Testis (tissue), 3 donors: Measurements from ENCODE around the gene SETD2. TPM values are rescaled to one million over a fixed set of nuclear protein-coding genes. Genes with fewer than 3 reads are reported as not detected.

Experiments used
- DNase-seq: peaks from one replicate; pipeline ENCODE4 v3.0.0-alpha.2; 2019
- H3K27ac ChIP-seq, 2 donors: fragments of 200-600 bp; sonication (generic); one replicate each; pipeline ENCODE4 v1.5.1; 2019
- H3K27me3 ChIP-seq: fragments of 200-600 bp; sonication (generic); one replicate; pipeline ENCODE4 v1.5.1; 2019
- H3K36me3 ChIP-seq: fragments of 200-600 bp; sonication (generic); one replicate; pipeline ENCODE4 v1.5.1; 2017; ENCODE audit warnings: low read depth; ENCODE audit errors: missing control alignments
- H3K4me1 ChIP-seq: fragments of 200-600 bp; sonication (generic); one replicate; pipeline ENCODE4 v1.5.1; 2019
- H3K4me3 ChIP-seq, 2 donors: fragments of 200-600 bp; sonication (generic); one replicate each; pipeline ENCODE4 v1.5.1; 2017 to 2019
- H3K9me3 ChIP-seq: fragments of 200-600 bp; sonication (generic); one replicate; pipeline ENCODE4 v1.5.1; 2017
- CTCF ChIP-seq, 3 experiments: fragments of 450-650 bp in 2 of 3; fragments of 200-600 bp in 1 of 3; sonication (generic) in 1 of 3; IDR thresholded peaks; one replicate each; pipeline ENCODE4 v1.5.1; 2016 to 2019; ENCODE audit warnings: antibody characterized with exemption in 3 of 3, mild to moderate bottlenecking in 2 of 3, moderate library complexity in 1 of 3
- POLR2A ChIP-seq: fragments of 450-650 bp; IDR thresholded peaks from one replicate; pipeline ENCODE4 v1.6.1; 2017; ENCODE audit warnings: antibody characterized with exemption, mild to moderate bottlenecking, moderate library complexity
- WGBS, 2 donors: methylation state at CpG; one replicate each; pipeline ENCODE4 v1.1.5; 2018; 5-methylcytosine and 5-hydroxymethylcytosine counted together
- intact Hi-C: fragments of 100-400 bp; cut with DNase I; formaldehyde crosslinking; loops from one replicate; pipeline ENCODE4 v1.15.1; 2023; ENCODE audit warnings: low total_unique reads
- polyA plus RNA-seq: library from polyadenylated mRNA; stranded (reverse); fragments of 350-450 nt; fragmentation: Illumina TruSeq; extraction: RNeasy Lipid Tissue Mini Kit (QIAGEN cat#74804); gene quantifications from one replicate; pipeline ENCODE4 v1.2.3, GENCODE V29; 2014; ENCODE audit warnings: low read depth, low replicate concordance; ENCODE audit not compliant: insufficient read depth
- total RNA-seq, 2 donors: library from RNA; depleted of rRNA; stranded (reverse); fragments of >200 nt; gene quantifications; one replicate each; pipeline ENCODE4 v1.2.3, GENCODE V29; 2016

Gene SETD2
- total and polyA plus RNA-seq, 3 donors from 2014 or later = 37.1 to 95.2 (median 76.7) TPM

- H3K9me3 ChIP-seq = no peaks in the 10 kb centered on the region
- H3K27me3 ChIP-seq = no peaks in the 10 kb centered on the region
- no peaks in the 10 kb centered on the region for H3K36me3 ChIP-seq
- no peak overlapping the region for H3K27ac ChIP-seq
- no peak for TF ChIP-seq CTCF (IDR thresholded peaks at IDR 0.05)
- TF ChIP-seq POLR2A = no peak
- peaks cover 11% of the 10 kb centered on the region for H3K4me1 ChIP-seq
- no peak overlapping the region for H3K4me3 ChIP-seq
- WGBS, 2 donors = 88 to 92% methylated on average over 6 to 16 of the region's 16 CpGs
- intact Hi-C loops = no loop called here
- no peak for DNase-seq
Measured at GRCh38 chr3:47007482-47008233, 156.3 kb downstream of the SETD2 start.

- whole genome bisulfite sequencing, 2 donors = 75 to 95% methylated on average over 3 of the region's 3 CpGs
- Histone ChIP-seq H3K27me3 (no peaks in the 10 kb centered on the region), H3K36me3 (no peaks in the 10 kb centered on the region), H3K9me3 (no peaks in the 10 kb centered on the region), H3K4me1 (peaks cover 11% of the 10 kb centered on the region), H3K4me3 (no peak overlapping the region), H3K27ac (no peak overlapping the region)
- intact Hi-C loops = no loop called here
- TF ChIP-seq POLR2A (no peak), CTCF (IDR thresholded peaks at IDR 0.05) (no peak)
- DNase-seq = no peak
Measured at GRCh38 chr3:47007001-47007400, 156.9 kb downstream of the SETD2 start.

GRCh38 chr3:47006145-47006651 is 157.7 kb downstream of the SETD2 start:
- no peak for DNase-seq
- no peak overlapping the region for H3K27ac ChIP-seq
- intact Hi-C loops = no loop called here
- no peaks in the 10 kb centered on the region for H3K9me3 ChIP-seq
- peaks cover 11% of the 10 kb centered on the region for H3K4me1 ChIP-seq
- WGBS, 2 donors = 80 to 92% methylated on average over 7 to 9 of the region's 9 CpGs
- H3K36me3 ChIP-seq = no peaks in the 10 kb centered on the region
- H3K27me3 ChIP-seq = no peaks in the 10 kb centered on the region
- no peak overlapping the region for H3K4me3 ChIP-seq
- TF ChIP-seq POLR2A (no peak), CTCF (IDR thresholded peaks at IDR 0.05) (no peak)

- TF ChIP-seq CTCF (IDR thresholded peaks at IDR 0.05) (no peak), POLR2A (no peak)
- DNase-seq = no peak
- Histone ChIP-seq H3K27ac (no peak overlapping the region), H3K27me3 (no peaks in the 10 kb centered on the region), H3K4me3 (no peak overlapping the region), H3K9me3 (no peaks in the 10 kb centered on the region), H3K36me3 (no peaks in the 10 kb centered on the region), H3K4me1 (peaks cover 11% of the 10 kb centered on the region)
- intact Hi-C loops = no loop called here
- WGBS, 2 donors = 84% methylated on average over 30 to 32 of the region's 32 CpGs
Measured at GRCh38 chr3:47005212-47006144, 158.4 kb downstream of the SETD2 start.
